ENCODE data around the gene GDAP1L1. TPM values are rescaled to one million over a fixed set of nuclear protein-coding genes. Genes with fewer than 3 reads are reported as not detected.

The GDAP1L1 gene
- total RNA-seq, 1 donor from 2014 or later = not detected

DNA sequence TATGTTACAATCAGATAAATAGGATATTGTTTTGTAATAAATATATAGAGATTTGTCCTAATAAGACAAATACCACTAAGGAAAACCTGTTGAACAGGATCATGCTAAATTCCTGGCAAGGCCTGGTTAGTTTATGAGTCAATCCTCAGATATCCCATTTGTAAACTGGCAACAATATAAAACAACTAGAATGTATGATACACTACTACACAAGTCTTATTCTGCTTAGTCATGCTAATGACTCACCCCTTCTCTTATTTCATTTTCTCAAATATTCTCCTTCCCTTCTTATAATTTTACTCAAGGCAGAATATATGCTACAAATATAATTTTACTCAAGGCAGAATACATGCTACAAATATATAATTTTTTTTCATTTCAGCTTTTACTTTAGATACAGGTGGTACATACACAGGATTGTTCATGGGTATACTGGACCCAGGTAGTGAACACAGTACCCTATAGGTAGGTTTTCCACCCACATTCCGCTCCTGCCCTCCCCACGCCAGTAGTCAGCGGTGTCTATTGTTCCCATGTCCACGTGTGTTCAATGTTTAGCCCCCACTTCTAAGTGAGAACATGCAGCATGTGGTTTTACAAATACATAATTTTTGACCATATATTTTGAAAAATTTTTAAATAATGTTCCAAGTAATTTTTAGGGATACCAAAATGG is 42.8 kb upstream of the GDAP1L1 start:
- no peak overlapping the region for H3K4me3 ChIP-seq (ENCODE audit: low read depth, low read length)
- no peaks in the 10 kb centered on the region for H3K27me3 ChIP-seq (ENCODE audit: control insufficient read depth, insufficient read depth, low read length)
- DNase-seq (ENCODE audit: low read depth) (peak; percentile 99), FAIRE-seq (no peak)
- TF ChIP-seq, protein P1, sequence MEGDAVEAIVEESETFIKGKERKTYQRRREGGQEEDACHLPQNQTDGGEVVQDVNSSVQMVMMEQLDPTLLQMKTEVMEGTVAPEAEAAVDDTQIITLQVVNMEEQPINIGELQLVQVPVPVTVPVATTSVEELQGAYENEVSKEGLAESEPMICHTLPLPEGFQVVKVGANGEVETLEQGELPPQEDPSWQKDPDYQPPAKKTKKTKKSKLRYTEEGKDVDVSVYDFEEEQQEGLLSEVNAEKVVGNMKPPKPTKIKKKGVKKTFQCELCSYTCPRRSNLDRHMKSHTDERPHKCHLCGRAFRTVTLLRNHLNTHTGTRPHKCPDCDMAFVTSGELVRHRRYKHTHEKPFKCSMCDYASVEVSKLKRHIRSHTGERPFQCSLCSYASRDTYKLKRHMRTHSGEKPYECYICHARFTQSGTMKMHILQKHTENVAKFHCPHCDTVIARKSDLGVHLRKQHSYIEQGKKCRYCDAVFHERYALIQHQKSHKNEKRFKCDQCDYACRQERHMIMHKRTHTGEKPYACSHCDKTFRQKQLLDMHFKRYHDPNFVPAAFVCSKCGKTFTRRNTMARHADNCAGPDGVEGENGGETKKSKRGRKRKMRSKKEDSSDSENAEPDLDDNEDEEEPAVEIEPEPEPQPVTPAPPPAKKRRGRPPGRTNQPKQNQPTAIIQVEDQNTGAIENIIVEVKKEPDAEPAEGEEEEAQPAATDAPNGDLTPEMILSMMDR (IDR thresholded peaks at IDR 0.05; ENCODE audit: insufficient read depth, low read length, severe bottlenecking) = no peak
- H3K36me3 ChIP-seq (ENCODE audit: control insufficient read depth, insufficient read depth, low read length) = peaks cover 8% of the 10 kb centered on the region

DNA sequence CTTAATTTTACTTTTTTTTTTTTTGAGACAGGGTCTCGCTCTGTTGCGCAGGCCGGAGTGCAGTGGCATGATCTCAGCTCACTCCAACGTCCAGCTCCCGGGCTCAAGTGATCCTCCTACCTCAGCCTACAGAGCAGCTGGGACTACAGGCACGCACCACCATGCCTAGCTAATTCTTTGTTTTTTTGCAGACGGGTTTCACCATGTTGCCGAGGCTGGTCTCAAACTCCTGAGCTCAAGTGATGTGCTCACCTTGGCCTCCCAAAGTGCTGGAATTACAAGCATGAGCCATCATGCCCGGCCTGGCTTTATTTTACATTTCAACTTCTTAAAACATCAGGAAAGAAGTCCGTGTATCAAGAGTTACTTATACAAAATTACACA is 42.3 kb upstream of the GDAP1L1 start:
- peaks cover 5% of the 10 kb centered on the region for H3K36me3 ChIP-seq (ENCODE audit: control insufficient read depth, insufficient read depth, low read length)
- TF ChIP-seq, protein P1 (IDR thresholded peaks at IDR 0.05; ENCODE audit: insufficient read depth, low read length, severe bottlenecking) = no peak
- FAIRE-seq (no peak), DNase-seq (ENCODE audit: low read depth) (no peak)
- no peaks in the 10 kb centered on the region for H3K27me3 ChIP-seq (ENCODE audit: control insufficient read depth, insufficient read depth, low read length)
- H3K4me3 ChIP-seq (ENCODE audit: low read depth, low read length) = no peak overlapping the region

DNA sequence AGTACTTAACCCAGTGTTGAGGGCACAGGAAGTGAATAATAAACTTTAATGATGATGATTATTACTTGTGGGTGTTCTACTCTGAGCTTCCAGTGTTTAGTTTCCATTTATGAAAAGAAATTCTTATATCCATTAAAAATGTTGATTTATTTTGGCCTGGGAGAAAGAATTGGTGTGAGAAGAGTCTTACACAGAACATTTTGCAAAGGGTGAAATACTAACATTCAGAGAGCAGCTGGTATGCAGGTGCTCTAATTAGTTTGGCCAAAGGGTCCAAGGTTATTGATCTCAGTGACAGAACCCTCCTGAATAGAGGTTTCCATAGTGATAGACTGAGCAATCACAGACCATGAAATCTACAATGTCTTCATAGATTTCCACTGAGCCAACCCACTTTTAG is 41.0 kb upstream of the GDAP1L1 start:
- DNase-seq (ENCODE audit: low read depth) = no peak
- Histone ChIP-seq H3K4me3 (ENCODE audit: low read depth, low read length) (no peak overlapping the region), H3K27me3 (ENCODE audit: control insufficient read depth, insufficient read depth, low read length) (no peaks in the 10 kb centered on the region), H3K36me3 (ENCODE audit: control insufficient read depth, insufficient read depth, low read length) (no peaks in the 10 kb centered on the region)
- TF ChIP-seq, protein P1 (IDR thresholded peaks at IDR 0.05; ENCODE audit: insufficient read depth, low read length, severe bottlenecking) = no peak
- FAIRE-seq = no peak

GRCh38 chr20:44207126-44207723 is 39.9 kb upstream of the GDAP1L1 start:
- Histone ChIP-seq H3K27me3 (ENCODE audit: control insufficient read depth, insufficient read depth, low read length) (no peaks in the 10 kb centered on the region), H3K36me3 (ENCODE audit: control insufficient read depth, insufficient read depth, low read length) (no peaks in the 10 kb centered on the region), H3K4me3 (ENCODE audit: low read depth, low read length) (no peak overlapping the region)
- FAIRE-seq (no peak), DNase-seq (ENCODE audit: low read depth) (no peak)
- TF ChIP-seq, protein P1 (IDR thresholded peaks at IDR 0.05; ENCODE audit: insufficient read depth, low read length, severe bottlenecking) = no peak

DNA sequence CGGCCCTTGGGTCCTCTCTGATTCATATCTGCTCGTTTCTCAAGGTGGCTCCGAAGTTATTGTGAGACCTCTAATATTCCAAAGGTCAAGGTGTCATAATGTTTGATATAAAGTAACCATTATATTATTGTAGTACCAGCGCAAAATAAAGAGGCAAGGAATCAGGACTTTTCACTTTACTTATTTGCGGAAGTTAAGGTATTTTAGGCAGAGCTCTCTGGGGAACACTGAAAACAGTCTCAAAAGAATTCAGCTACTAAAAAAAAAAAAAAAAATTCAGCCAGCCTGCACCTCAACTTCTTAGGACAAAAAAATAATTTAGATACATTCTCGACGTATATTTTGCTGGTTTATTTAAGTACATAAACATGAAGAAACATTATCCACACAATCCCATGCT is 38.9 kb upstream of the GDAP1L1 start:
- H3K4me3 ChIP-seq (ENCODE audit: low read depth, low read length) = no peak overlapping the region
- DNase-seq (ENCODE audit: low read depth) (no peak), FAIRE-seq (no peak)
- TF ChIP-seq, protein P1 (IDR thresholded peaks at IDR 0.05; ENCODE audit: insufficient read depth, low read length, severe bottlenecking) = no peak
- H3K27me3 ChIP-seq (ENCODE audit: control insufficient read depth, insufficient read depth, low read length) = no peaks in the 10 kb centered on the region
- H3K36me3 ChIP-seq (ENCODE audit: control insufficient read depth, insufficient read depth, low read length) = no peaks in the 10 kb centered on the region

All from bronchial epithelial cell (primary cell).